ENCODE data around the gene CRISPLD2. TPM values are rescaled to one million over a fixed set of nuclear protein-coding genes. Genes with fewer than 3 reads are reported as not detected.
A peak's percentile ranks its signal among the peaks of the same experiment; 100 is the strongest.

CRISPLD2 gene
- total RNA-seq, 2 donors from 2014 or later, result 0.43 to 1.7 TPM

DNA sequence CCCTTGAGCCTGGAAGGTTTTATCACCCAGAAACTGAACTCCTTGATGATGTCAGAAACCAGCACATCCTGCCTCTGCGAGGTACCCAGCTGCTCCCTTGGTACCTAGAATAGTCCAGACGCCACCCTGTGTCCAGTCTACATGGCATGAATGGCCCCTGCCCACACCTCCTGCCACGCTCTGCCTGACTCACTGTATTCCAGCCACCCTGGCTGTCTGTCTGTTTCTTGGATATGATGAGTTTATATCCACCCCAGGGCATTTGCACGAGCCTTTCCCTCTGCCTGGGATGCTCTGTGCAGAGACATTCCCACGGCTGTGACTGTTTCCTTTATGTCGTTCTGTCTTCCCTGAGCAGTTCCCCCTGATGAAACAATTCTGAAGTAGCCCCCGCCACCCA is 68.7 kb downstream of the CRISPLD2 start:
- no peak for ATAC-seq
- Mint-ChIP-seq H3K9me3 (no peaks in the 10 kb centered on the region), H3K4me1 (ENCODE audit: low read depth in 2 of 2) (no peaks in the 10 kb centered on the region), H3K4me3 (no peak overlapping the region), H3K27ac (no peak overlapping the region), H3K36me3 (no peaks in the 10 kb centered on the region), H3K27me3 (peaks cover 7 to 12% of the 10 kb centered on the region in 2 donors)
- no peak for DNase-seq (ENCODE audit: low spot score)

DNA sequence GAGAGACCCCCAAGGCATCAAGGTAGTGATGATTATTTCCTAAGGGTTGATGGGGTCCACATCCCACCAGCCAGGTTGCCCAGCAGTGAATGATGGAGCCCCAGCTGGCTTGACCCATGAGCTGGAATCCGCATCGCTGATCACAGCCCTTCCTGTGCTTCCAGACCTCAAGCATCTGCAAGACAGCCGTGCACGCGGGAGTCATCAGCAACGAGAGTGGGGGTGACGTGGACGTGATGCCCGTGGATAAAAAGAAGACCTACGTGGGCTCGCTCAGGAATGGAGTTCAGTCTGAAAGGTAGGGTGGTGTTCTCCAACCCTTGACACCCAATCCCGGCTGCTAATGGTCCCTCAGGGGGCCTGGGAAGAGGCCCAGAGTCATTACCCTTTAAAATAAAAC is 69.3 kb downstream of the CRISPLD2 start:
- no peaks in the 10 kb centered on the region for H3K4me1 Mint-ChIP-seq (ENCODE audit: low read depth in 2 of 2)
- no peaks in the 10 kb centered on the region for H3K36me3 Mint-ChIP-seq
- H3K9me3 Mint-ChIP-seq, result no peaks in the 10 kb centered on the region
- DNase-seq (ENCODE audit: low spot score), result peak; percentile 40
- ATAC-seq, result no peak
- peaks cover 11 to 15% of the 10 kb centered on the region in 2 donors for H3K27me3 Mint-ChIP-seq
- H3K4me3 Mint-ChIP-seq, result no peak overlapping the region
- no peak overlapping the region for H3K27ac Mint-ChIP-seq

DNA sequence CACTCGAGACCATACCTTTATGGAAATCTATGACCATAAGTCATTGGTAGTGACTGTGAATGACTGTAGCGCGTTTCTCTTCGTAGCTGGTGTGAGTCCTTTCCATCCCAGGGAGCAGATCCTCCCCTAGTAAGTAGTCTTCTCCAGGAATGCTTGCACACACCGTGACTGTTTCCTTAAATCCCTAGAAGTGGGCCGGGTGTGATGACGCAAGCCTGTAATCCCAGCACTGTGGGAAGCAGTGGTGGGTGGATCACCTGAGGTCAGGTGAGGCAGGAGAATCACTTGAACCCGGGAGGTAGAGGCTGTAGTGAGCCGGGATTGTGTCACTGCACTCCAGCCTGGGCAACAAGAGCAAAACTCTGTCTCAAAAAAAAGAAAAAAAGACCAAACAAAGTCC is 70.6 kb downstream of the CRISPLD2 start:
- Mint-ChIP-seq H3K27ac (no peak overlapping the region), H3K27me3 (peaks cover 13 to 15% of the 10 kb centered on the region in 2 donors), H3K36me3 (no peaks in the 10 kb centered on the region), H3K4me3 (no peak overlapping the region), H3K4me1 (ENCODE audit: low read depth in 2 of 2) (no peaks in the 10 kb centered on the region), H3K9me3 (no peaks in the 10 kb centered on the region)
- ATAC-seq (no peak), DNase-seq (ENCODE audit: low spot score) (no peak)

DNA sequence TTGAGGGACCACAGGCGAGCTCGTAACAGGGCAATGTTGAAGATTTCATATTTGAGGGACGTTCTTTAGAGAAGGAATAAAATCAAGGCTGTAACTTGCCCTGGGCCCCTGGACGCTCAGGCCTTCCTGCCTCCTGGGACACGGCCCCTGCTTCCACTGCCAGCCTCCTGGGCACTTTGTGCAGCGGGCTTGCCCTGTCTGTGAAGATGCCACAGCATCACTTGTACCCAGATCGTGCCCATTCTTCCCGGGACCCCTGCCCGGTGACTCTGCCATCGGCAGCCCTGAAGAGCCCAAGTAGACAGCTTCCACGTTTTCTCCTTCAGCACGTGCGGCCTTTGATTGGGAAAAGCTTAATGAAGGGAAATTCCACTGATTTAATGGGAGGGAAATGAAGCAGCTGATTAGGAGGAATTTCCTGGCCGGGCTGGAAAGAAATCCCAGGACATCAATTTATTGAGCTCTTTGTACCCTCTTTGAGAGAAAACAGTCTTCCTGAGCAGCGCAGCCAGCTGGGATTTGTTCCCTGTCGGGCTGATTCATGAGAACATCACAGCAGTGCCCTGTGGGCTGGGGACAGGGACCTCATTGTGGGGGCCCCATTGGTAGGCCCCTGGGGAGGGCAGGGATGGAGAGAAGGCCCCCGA is 71.5 kb downstream of the CRISPLD2 start:
- no peaks in the 10 kb centered on the region for H3K36me3 Mint-ChIP-seq
- DNase-seq (ENCODE audit: low spot score) (no peak), ATAC-seq (no peak)
- no peaks in the 10 kb centered on the region for H3K9me3 Mint-ChIP-seq
- H3K27ac Mint-ChIP-seq, result no peak overlapping the region
- no peaks in the 10 kb centered on the region for H3K4me1 Mint-ChIP-seq (ENCODE audit: low read depth in 2 of 2)
- H3K4me3 Mint-ChIP-seq, result no peak overlapping the region
- H3K27me3 Mint-ChIP-seq, result peaks cover 11 to 15% of the 10 kb centered on the region in 2 donors

DNA sequence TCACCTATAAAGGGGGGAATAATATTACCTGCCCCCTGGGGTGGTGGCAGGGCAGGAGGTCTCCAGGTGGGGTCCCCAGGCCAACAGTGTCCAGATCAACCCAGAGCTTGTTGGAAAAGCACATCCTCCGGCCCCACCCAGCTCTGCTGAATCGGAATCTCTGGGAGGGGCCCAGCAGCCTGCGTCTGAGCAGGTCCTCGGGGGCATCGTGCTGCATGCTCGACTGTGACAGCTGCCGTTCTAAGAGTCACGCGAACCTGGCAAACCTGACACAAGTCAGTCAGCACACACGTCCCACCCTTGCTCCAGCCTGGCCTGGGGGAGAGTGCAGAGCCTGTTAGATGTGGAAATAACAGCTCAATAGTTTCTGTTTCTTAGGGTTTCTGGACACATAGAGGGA is 72.3 kb downstream of the CRISPLD2 start:
- Mint-ChIP-seq H3K4me3 (no peak overlapping the region), H3K27me3 (peaks cover 13 to 15% of the 10 kb centered on the region in 2 donors), H3K36me3 (no peaks in the 10 kb centered on the region), H3K9me3 (no peaks in the 10 kb centered on the region), H3K27ac (no peak overlapping the region), H3K4me1 (ENCODE audit: low read depth in 2 of 2) (no peaks in the 10 kb centered on the region)
- DNase-seq (ENCODE audit: low spot score) (no peak), ATAC-seq (no peak)

DNA sequence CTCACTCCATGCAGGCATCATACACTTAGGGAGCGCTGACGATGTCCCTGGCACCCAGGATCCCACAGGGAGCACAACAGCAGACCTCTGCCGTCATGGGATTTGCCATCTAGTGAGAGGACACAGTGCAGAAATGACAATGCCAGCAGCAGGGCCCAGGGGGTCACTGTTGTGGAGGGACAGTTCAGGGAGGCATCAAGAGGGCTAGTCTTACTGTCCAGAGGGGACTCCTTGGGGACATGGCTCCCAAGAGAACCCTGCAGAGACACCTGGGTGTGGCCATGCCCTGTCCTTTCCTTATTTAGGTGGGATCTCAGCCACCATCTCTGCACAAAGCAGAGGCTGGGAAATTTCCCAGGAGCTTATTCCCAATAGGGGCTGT is 73.7 kb downstream of the CRISPLD2 start:
- peaks cover 4 to 7% of the 10 kb centered on the region in 2 donors for H3K4me1 Mint-ChIP-seq (ENCODE audit: low read depth in 2 of 2)
- no peak for ATAC-seq
- H3K4me3 Mint-ChIP-seq, result no peak overlapping the region
- DNase-seq (ENCODE audit: low spot score), result no peak
- H3K36me3 Mint-ChIP-seq, result no peaks in the 10 kb centered on the region
- peaks cover 15 to 19% of the 10 kb centered on the region in 2 donors for H3K27me3 Mint-ChIP-seq
- no peaks in the 10 kb centered on the region for H3K9me3 Mint-ChIP-seq
- no peak overlapping the region for H3K27ac Mint-ChIP-seq

DNA sequence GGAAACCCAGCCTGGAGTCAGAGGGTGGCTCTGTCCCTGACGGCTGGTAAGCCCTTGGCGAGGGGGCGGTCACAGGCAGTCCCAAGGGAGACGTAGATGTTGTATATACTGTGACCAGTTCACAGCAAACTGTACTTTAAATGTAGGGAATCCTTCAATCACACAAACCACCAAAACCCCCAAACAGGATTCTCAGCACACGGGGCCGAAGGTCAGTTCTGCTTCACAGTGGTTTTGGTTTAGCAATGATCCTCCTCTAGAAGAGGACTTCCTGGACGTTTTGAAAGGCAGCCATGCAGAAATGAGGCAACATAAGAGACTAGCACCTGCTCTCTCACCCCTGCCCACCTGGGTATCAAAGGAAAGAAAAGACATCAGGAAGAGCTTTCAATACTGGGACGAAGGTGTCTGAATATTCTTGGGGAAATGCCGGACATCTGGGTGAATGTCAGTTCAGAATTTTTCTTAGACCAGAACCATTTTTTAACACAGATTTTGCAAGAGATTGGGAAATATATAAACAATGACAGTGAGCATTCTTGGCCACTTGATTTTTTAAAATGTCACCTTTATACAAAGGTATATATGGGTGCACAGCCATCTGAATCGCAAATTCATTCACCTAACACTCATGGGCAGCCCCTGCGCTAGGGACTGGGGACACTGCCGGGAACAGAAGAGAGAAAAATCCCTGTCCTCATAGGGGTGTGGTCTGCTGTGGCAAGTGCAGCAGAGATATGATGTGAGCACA is 74.2 kb downstream of the CRISPLD2 start:
- H3K4me1 Mint-ChIP-seq (ENCODE audit: low read depth in 2 of 2), result peaks cover 6 to 9% of the 10 kb centered on the region in 2 donors
- H3K27me3 Mint-ChIP-seq, result peaks cover 12 to 19% of the 10 kb centered on the region in 2 donors
- DNase-seq (ENCODE audit: low spot score), result no peak
- no peak overlapping the region for H3K27ac Mint-ChIP-seq
- no peaks in the 10 kb centered on the region for H3K9me3 Mint-ChIP-seq
- no peak overlapping the region for H3K4me3 Mint-ChIP-seq
- ATAC-seq, result no peak
- no peaks in the 10 kb centered on the region for H3K36me3 Mint-ChIP-seq

DNA sequence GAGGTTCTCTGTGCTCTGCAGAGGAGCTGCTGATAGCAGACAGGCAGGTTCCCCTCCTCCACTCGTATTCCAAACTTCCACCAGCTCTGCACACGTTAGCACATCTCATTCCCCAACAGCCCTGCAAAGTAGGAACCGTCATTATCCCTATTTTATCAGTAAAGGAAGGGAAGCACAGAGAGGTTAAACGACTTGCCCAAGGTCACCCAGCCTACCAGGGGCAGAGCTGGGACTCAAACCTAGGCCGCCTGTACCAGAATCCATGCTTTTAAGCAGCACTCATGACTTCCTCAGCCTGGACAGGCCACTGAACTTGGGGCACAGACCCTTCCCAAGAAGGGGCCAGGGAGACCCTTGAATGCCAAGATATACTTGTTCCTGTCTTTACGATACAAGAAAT is 75.2 kb downstream of the CRISPLD2 start:
- ATAC-seq (no peak), DNase-seq (ENCODE audit: low spot score) (no peak)
- Mint-ChIP-seq H3K27me3 (peaks cover 12 to 20% of the 10 kb centered on the region in 2 donors), H3K36me3 (no peaks in the 10 kb centered on the region), H3K4me1 (ENCODE audit: low read depth in 2 of 2) (peaks cover 6 to 9% of the 10 kb centered on the region in 2 donors), H3K27ac (no peak overlapping the region), H3K4me3 (no peak overlapping the region), H3K9me3 (no peaks in the 10 kb centered on the region)

DNA sequence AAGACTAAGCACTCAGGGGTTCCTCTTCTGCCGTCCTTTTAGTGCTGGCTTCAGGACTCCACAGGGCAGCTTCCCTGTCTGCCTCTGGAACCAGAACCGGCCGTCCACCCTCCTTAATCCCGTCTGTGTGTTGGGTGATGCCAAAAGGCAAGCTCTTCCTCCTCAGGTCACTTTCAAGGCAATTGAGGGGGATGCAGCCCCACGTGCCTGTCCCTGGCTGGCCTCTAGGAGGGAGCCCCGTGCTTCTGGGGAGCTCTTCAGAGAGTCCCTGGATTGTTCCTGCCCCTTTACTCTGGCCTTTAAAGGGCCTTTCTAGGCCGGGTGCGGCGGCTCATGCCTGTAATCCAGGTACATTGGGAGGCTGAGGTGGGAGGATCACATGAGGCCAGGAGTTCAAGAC is 77.1 kb downstream of the CRISPLD2 start:
- ATAC-seq, result no peak
- H3K36me3 Mint-ChIP-seq, result no peaks in the 10 kb centered on the region
- no peaks in the 10 kb centered on the region for H3K9me3 Mint-ChIP-seq
- H3K4me1 Mint-ChIP-seq (ENCODE audit: low read depth in 2 of 2), result peaks cover 6 to 9% of the 10 kb centered on the region in 2 donors
- H3K27ac Mint-ChIP-seq, result no peak overlapping the region
- no peak for DNase-seq (ENCODE audit: low spot score)
- peaks cover 15 to 27% of the 10 kb centered on the region in 2 donors for H3K27me3 Mint-ChIP-seq
- H3K4me3 Mint-ChIP-seq, result no peak overlapping the region

DNA sequence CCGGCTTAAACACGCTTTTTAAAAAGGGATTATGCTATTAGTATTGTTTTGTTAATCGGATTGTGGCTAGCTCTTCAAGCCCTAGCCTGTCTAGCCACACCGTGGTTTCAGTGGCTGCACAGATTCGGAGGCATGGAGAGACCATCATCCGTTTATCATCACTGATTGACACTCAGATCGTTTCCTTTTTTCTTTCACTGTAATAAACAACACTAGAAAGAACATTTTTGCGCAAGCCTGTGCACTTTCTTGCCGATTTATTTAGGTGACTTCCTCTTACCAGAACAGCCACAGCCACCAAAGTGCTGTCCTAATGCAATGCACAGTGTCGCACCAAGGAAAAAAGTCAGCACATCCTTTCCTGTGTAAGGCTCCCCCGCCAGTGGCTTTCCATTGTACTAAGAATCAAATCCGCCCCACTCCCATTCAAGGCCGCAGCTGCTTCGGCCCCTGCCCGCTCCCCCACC is 78.2 kb downstream of the CRISPLD2 start:
- Mint-ChIP-seq H3K9me3 (no peaks in the 10 kb centered on the region), H3K4me1 (ENCODE audit: low read depth in 2 of 2) (peaks cover 6 to 9% of the 10 kb centered on the region in 2 donors), H3K36me3 (no peaks in the 10 kb centered on the region), H3K27me3 (peaks cover 15 to 27% of the 10 kb centered on the region in 2 donors), H3K27ac (no peak overlapping the region), H3K4me3 (no peak overlapping the region)
- ATAC-seq (peak; percentile 36 to 70), DNase-seq (ENCODE audit: low spot score) (no peak)

DNA sequence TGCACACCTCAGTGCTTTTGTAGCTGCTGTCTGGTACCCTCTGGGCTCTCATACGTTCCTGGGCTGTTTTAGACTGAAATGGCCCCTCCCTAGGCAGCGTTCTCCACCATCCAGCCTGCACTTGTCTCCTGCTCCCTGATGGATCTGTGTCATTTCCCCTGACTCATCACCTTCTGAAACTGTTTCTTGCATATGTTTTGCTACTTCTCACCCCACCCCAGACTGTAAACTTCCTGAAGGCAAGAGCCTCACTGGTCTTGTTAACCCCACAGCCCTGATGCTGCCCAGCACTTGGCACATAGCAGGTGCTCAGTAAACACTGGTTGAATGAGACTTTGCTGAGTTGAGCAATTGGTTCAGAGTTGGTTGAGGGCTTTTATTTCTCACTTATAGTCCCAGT is 78.7 kb downstream of the CRISPLD2 start:
- H3K27me3 Mint-ChIP-seq, result peaks cover 15 to 27% of the 10 kb centered on the region in 2 donors
- peak overlapping the region; percentile 22 for H3K4me3 Mint-ChIP-seq
- H3K9me3 Mint-ChIP-seq, result no peaks in the 10 kb centered on the region
- ATAC-seq, result peak; percentile 31 to 58
- DNase-seq (ENCODE audit: low spot score), result no peak
- no peak overlapping the region for H3K27ac Mint-ChIP-seq
- peaks cover 6 to 9% of the 10 kb centered on the region in 2 donors for H3K4me1 Mint-ChIP-seq (ENCODE audit: low read depth in 2 of 2)
- H3K36me3 Mint-ChIP-seq, result no peaks in the 10 kb centered on the region

DNA sequence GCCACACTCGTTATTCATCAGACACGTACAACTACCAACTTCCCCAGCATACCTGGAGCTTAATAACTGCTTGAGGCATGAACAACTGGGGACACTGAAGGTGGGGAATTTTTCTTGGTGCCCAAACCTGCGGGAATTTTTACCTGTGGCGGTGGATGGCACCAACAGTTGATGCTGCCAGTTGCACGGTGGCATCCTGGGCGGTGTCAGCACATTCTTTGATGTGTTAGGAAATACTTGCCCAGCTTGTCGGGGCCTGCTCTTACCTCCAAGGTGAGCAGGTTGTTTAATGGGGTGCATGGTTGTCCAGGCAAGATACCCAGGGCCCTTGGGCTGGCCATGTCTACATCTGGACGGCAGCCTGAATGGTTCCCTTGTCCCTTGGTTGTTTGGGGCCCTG is 79.6 kb downstream of the CRISPLD2 start:
- Mint-ChIP-seq H3K27me3 (peaks cover 12 to 19% of the 10 kb centered on the region in 2 donors), H3K9me3 (no peaks in the 10 kb centered on the region), H3K4me1 (ENCODE audit: low read depth in 2 of 2) (peaks cover 6 to 9% of the 10 kb centered on the region in 2 donors), H3K36me3 (no peaks in the 10 kb centered on the region), H3K4me3 (no peak overlapping the region), H3K27ac (no peak overlapping the region)
- ATAC-seq (no peak), DNase-seq (ENCODE audit: low spot score) (no peak)

DNA sequence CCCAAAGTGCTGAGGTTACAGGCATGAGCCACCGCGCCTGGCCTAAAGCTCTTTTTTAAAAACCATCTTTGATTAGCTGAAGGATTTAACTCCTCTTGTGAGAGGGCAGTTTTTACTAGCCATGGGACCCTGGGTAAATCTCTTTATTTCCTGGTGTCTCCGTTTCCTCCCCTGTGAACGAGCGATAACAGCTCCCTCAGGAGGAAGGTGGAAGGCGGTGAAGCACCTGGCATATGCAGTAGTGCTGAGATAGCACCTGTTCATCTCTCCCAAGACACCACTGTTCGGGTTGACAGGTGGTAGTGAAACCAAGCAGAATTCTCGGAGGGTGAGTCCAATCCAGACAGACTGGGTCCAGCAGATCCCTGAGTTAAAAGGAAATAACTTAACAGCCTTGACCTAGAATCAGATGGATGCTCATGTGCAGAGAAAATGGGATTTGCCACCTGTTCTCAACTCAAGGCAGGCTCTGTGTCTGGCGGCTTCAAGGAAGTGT is 86.2 kb downstream of the CRISPLD2 start:
- H3K9me3 Mint-ChIP-seq, result no peaks in the 10 kb centered on the region

DNA sequence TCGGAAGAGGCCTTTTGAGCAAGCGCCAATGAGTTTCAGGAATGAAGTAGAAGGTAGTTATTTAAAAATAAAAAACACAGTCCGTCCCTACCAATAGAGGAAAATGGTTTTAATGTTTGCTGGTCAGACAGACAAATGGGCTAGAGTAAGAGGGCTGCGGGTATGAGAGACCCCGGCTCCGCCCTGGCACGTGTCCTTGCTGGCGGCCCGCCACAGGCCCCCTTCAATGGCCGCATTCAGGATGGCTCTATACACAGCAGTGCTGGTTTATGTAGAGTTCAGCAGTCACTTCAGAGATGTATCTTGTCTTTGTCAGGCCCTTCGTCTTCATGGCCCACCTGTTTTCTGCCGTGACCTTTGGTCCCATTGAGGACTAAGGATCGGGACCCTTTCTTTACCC is 87.3 kb downstream of the CRISPLD2 start:
- H3K27ac Mint-ChIP-seq, result no peak overlapping the region
- H3K4me1 Mint-ChIP-seq (ENCODE audit: low read depth in 2 of 2), result peaks cover 0 to 6% of the 10 kb centered on the region in 2 donors
- H3K27me3 Mint-ChIP-seq, result no peaks in the 10 kb centered on the region
- H3K9me3 Mint-ChIP-seq, result no peaks in the 10 kb centered on the region
- no peak for ATAC-seq
- DNase-seq (ENCODE audit: low spot score), result no peak
- no peaks in the 10 kb centered on the region for H3K36me3 Mint-ChIP-seq
- no peak overlapping the region for H3K4me3 Mint-ChIP-seq

More for the DNA sequence above, 86.2 kb downstream of the CRISPLD2 start:
- ATAC-seq (no peak), DNase-seq (ENCODE audit: low spot score) (no peak)
- no peak overlapping the region for H3K4me3 Mint-ChIP-seq
- H3K27me3 Mint-ChIP-seq, result peaks cover 2 to 3% of the 10 kb centered on the region in 2 donors
- no peak overlapping the region for H3K27ac Mint-ChIP-seq
- H3K36me3 Mint-ChIP-seq, result no peaks in the 10 kb centered on the region
- peaks cover 0 to 6% of the 10 kb centered on the region in 2 donors for H3K4me1 Mint-ChIP-seq (ENCODE audit: low read depth in 2 of 2)

All from natural killer cell treated with Interleukin-12 subunit alpha and Interleukin-12 subunit beta and Interleukin-15 and Interleukin-18, amount 100 ng/mL, for 72 hours (primary cell).